Stimulated activated CD8-positive, alpha-beta memory T cell treated with anti-CD3 and anti-CD28 coated beads, Interleukin-2, amount 100 ng/mL, for 48 hours (primary cell): ENCODE data around the gene P2RY11.

ENCODE experiments used
- DNase-seq, 2 donors: peaks; one replicate each; pipeline ENCODE4 v3.0.0-alpha.2; 2020; ENCODE audit warnings: low read depth in 2 of 2

The P2RY11 gene

GRCh38 chr19:10113964-10114650, 2.6 kb downstream of the P2RY11 start:
- DNase-seq = no peak

- no peak for DNase-seq
Observed at GRCh38 chr19:10114651-10115391, 3.3 kb downstream of the P2RY11 start.

- no peak for DNase-seq
Observed at GRCh38 chr19:10115392-10116084, 4.0 kb downstream of the P2RY11 start.

GRCh38 chr19:10116085-10116865, 4.8 kb downstream of the P2RY11 start:
- no peak for DNase-seq

GRCh38 chr19:10116866-10117616, 5.5 kb downstream of the P2RY11 start:
- no peak for DNase-seq

- no peak for DNase-seq
Observed at GRCh38 chr19:10118960-10119359, 7.5 kb downstream of the P2RY11 start.

- DNase-seq = no peak
Observed at GRCh38 chr19:10120538-10121189, 9.2 kb downstream of the P2RY11 start.

GRCh38 chr19:10122045-10122444, 10.6 kb downstream of the P2RY11 start:
- DNase-seq = no peak

- DNase-seq = no peak
Observed at GRCh38 chr19:10124429-10124828, 12.9 kb downstream of the P2RY11 start.

GRCh38 chr19:10126213-10126639, 14.7 kb downstream of the P2RY11 start:
- DNase-seq = no peak

- DNase-seq = no peak
Observed at GRCh38 chr19:10132905-10133304, 21.4 kb downstream of the P2RY11 start.

GRCh38 chr19:10133596-10133995, 22.1 kb downstream of the P2RY11 start:
- no peak for DNase-seq

- DNase-seq = no peak
Observed at GRCh38 chr19:10134040-10134439, 22.5 kb downstream of the P2RY11 start.

- no peak for DNase-seq
Observed at GRCh38 chr19:10135551-10136334, 24.2 kb downstream of the P2RY11 start.

- no peak for DNase-seq
Observed at GRCh38 chr19:10136936-10137335, 25.4 kb downstream of the P2RY11 start.

GRCh38 chr19:10137751-10138682, 26.5 kb downstream of the P2RY11 start:
- no peak for DNase-seq

GRCh38 chr19:10138879-10139795, 27.6 kb downstream of the P2RY11 start:
- DNase-seq = no peak

- DNase-seq = no peak
Observed at GRCh38 chr19:10139952-10140351, 28.5 kb downstream of the P2RY11 start.
